Measurements from ENCODE around the gene TAS2R60.

DNA sequence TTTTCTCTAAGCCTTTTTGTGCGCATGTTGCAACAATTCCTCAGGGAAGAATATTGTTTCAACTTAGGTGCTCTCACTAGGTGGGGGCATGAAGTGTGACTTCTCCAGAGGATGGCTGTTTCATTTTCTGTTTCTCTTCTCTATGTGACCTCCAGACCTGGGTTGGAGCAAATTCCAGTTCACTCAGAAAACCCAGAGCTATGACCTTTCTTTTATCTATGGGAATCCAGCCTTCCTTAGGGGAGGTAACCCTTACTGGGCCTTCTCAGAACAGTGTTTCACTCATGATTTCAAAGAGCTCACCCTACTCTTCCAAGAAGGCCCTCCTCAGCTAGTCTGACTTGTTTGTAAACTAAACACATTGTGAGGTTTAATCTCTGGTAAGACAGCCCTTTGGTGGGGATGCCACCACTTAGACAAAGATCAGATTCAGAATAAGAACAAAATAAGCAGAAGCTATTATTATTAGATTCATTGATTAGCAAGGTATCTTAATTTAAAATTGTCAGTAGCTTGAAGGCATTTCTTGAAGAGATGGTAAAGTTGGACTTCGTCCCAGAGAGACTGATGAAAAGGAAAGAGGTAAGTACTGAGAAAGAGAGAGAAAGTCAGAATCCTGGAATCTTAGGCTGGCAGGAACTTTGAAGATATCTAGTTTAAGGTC lies 16.6 kb upstream of the TAS2R60 start:
- TF ChIP-seq CTCF (IDR thresholded peaks at IDR 0.05; ENCODE audit: insufficient read depth, low read depth, low read length) (no peak), EZH2 (IDR thresholded peaks at IDR 0.05; ENCODE audit: insufficient read depth, low read length) (no peak)
